PC-9 (cell line): Measurements from ENCODE around the gene MALAT1. TPM values are rescaled to one million over a fixed set of nuclear protein-coding genes. Genes with fewer than 3 reads are reported as not detected.

Source experiments
- BruUV-seq: library from RNA; stranded (reverse); fragments of 400-500 nt; replicated peaks from 2 replicates; lab custom pipeline; 2021; lab: Mats Ljungman, UMichigan
- CTCF ChIA-PET: fragments of 300-600 bp; sonication (Branson Sonifier 250); formaldehyde crosslinking; loops from one replicate; lab custom pipeline; 2022; ENCODE audit warnings: antibody characterized with exemption; lab: Charles Lee
- POLR2A ChIA-PET: fragments of 300-600 bp; sonication (Branson Sonifier 250); formaldehyde crosslinking; loops from one replicate; lab custom pipeline; 2022; ENCODE audit warnings: antibody characterized with exemption; ENCODE audit not compliant: unreplicated experiment; lab: Charles Lee
- DNase-seq, 2 experiments: peaks; one replicate each; pipeline versions ENCODE4 v3.0.0 to v3.0.0-alpha.2; 2015 to 2022; ENCODE audit warnings: mixed read lengths in 1 of 2
- H2AFZ ChIP-seq: fragments of 200-600 bp; sonication (generic); 2 replicates; pipeline ENCODE4 v1.8.1; 2017; ENCODE audit warnings: antibody characterized with exemption
- H3F3A ChIP-seq: fragments of 200-600 bp; sonication (generic); 2 replicates; pipeline ENCODE4 v1.8.1; 2017; ENCODE audit warnings: antibody characterized with exemption, mild to moderate bottlenecking, low read depth; ENCODE audit not compliant: insufficient read depth
- H3K27ac ChIP-seq: fragments of 200-600 bp; sonication (generic); 2 replicates; pipeline ENCODE4 v1.6.1; 2016; ENCODE audit warnings: mixed run types
- H3K27me3 ChIP-seq: fragments of 200-600 bp; sonication (generic); 2 replicates; pipeline ENCODE4 v1.6.1; 2016; ENCODE audit warnings: low read depth, mixed run types; ENCODE audit not compliant: insufficient read depth
- H3K36me3 ChIP-seq: fragments of 200-600 bp; sonication (generic); 2 replicates; pipeline ENCODE4 v1.6.1; 2016; ENCODE audit warnings: low read depth, mixed run types
- H3K4me1 ChIP-seq: fragments of 200-600 bp; sonication (generic); replicated peaks from 2 replicates; pipeline ENCODE4 v1.6.1; 2016; ENCODE audit warnings: mixed run types; ENCODE audit not compliant: insufficient read depth
- H3K4me2 ChIP-seq: fragments of 200-600 bp; sonication (generic); 2 replicates; pipeline ENCODE4 v1.6.1; 2017; ENCODE audit warnings: mixed run types
- H3K4me3 ChIP-seq: fragments of 200-600 bp; sonication (generic); 2 replicates; pipeline ENCODE4 v1.6.1; 2016; ENCODE audit warnings: mixed run types
- H3K79me2 ChIP-seq: fragments of 200-600 bp; sonication (generic); 2 replicates; pipeline ENCODE4 v1.6.1; 2017; ENCODE audit warnings: low read depth, mixed run types
- H3K9me2 ChIP-seq: fragments of 200-600 bp; sonication (generic); 2 replicates; pipeline ENCODE4 v1.8.1; 2017; ENCODE audit warnings: mild to moderate bottlenecking; ENCODE audit not compliant: insufficient read depth
- H3K9me3 ChIP-seq: fragments of 200-600 bp; sonication (generic); 2 replicates; pipeline ENCODE4 v1.8.1; 2016; ENCODE audit warnings: low read depth; ENCODE audit not compliant: insufficient read depth
- H4K20me1 ChIP-seq: fragments of 200-600 bp; sonication (generic); 2 replicates; pipeline ENCODE4 v1.8.1; 2017; ENCODE audit not compliant: insufficient read depth
- CTCF ChIP-seq: fragments of 200-600 bp; sonication (generic); conservative IDR thresholded peaks from 2 replicates; pipeline ENCODE4 v1.6.1; 2017; ENCODE audit warnings: mixed run types, antibody characterized with exemption, mild to moderate bottlenecking, moderate library complexity
- EZH2 ChIP-seq: fragments of 200-600 bp; sonication (generic); IDR thresholded peaks from 2 replicates; pipeline ENCODE4 v1.8.0; 2017; ENCODE audit warnings: antibody characterized with exemption, low read depth
- intact Hi-C: fragments of 100-400 bp; cut with micrococcal nuclease; formaldehyde crosslinking; loops from one replicate; pipeline ENCODE4 v1.10.0; 2022; ENCODE audit not compliant: unreplicated experiment
- total RNA-seq: library from RNA; stranded (reverse); gene quantifications from 2 replicates; pipeline ENCODE4 v1.2.3, GENCODE V29; 2021

The MALAT1 gene
- total RNA-seq, 1 experiment from 2014 or later: 6,494 TPM

- ChIA-PET POLR2A (interaction anchor here (0.5 to 2.8 kb wide), 17 partner anchors 7 to 185 kb away, joined by 3 to 34 read pairs (median 7); partner anchors contain the start of gene NEAT1), CTCF (interaction anchor here (0.5 to 1.4 kb wide), 3 partner anchors 15 to 180 kb away, joined by 3 to 6 read pairs (median 3); no protein-coding TSS in a partner anchor)
- H3K36me3 ChIP-seq: peaks cover 16% of the 10 kb centered on the region
- peak overlapping the region; percentile 99 for H3K4me2 ChIP-seq
- no peaks in the 10 kb centered on the region for H3K9me3 ChIP-seq
- TF ChIP-seq CTCF (no peak), EZH2 (no peak)
- no peaks in the 10 kb centered on the region for H3K9me2 ChIP-seq
- H3K27ac ChIP-seq: peak overlapping the region; percentile 97
- intact Hi-C loops: loop anchor here (1.0 to 10.0 kb wide), 5 partner anchors 12 to 288 kb away; partner anchors contain the start of genes AP5B1 and OVOL1
- peaks cover 22% of the 10 kb centered on the region for H4K20me1 ChIP-seq
- H3K4me3 ChIP-seq: peak overlapping the region; percentile 42; the same call in 1 of the 2 replicates
- no peak for DNase-seq
- no peaks in the 10 kb centered on the region for H3K27me3 ChIP-seq
- H3K79me2 ChIP-seq: peaks cover 44% of the 10 kb centered on the region
- peaks cover 75% of the 10 kb centered on the region for H3F3A ChIP-seq
- TSS peak; percentile 20 for BruUV-seq
- H2AFZ ChIP-seq: peak overlapping the region; percentile 63
- H3K4me1 ChIP-seq: peaks cover 47% of the 10 kb centered on the region
Observed at GRCh38 chr11:65496304-65497140, 2.3 kb upstream of the MALAT1 start.

- BruUV-seq: no TSS peak
- Histone ChIP-seq H3K27ac (peak overlapping the region; percentile 97), H4K20me1 (peaks cover 31% of the 10 kb centered on the region), H2AFZ (peak overlapping the region; percentile 79), H3K9me3 (no peaks in the 10 kb centered on the region), H3K36me3 (peaks cover 25% of the 10 kb centered on the region), H3K4me2 (peak overlapping the region; percentile 99), H3K27me3 (no peaks in the 10 kb centered on the region), H3F3A (peaks cover 75% of the 10 kb centered on the region), H3K4me1 (peaks cover 39% of the 10 kb centered on the region), H3K4me3 (peak overlapping the region; percentile 99), H3K9me2 (no peaks in the 10 kb centered on the region), H3K79me2 (peaks cover 53% of the 10 kb centered on the region)
- CTCF ChIA-PET: interaction anchor here (0.9 to 1.4 kb wide), 2 partner anchors 16 to 25 kb away, joined by 3 to 6 read pairs; no protein-coding TSS in a partner anchor
- peak; percentile 91 to 100 for DNase-seq
- POLR2A ChIA-PET: interaction anchor here (0.5 to 2.8 kb wide), 22 partner anchors 8 to 1141 kb away, joined by 3 to 34 read pairs (median 7); partner anchors contain the start of gene NEAT1
- TF ChIP-seq EZH2: no peak
- peak; percentile 13; the same call in 1 of the 2 replicates for TF ChIP-seq CTCF
- intact Hi-C loops: loop anchor here (1.0 to 10.0 kb wide), 6 partner anchors 11 to 287 kb away; partner anchors contain the start of genes AP5B1 and OVOL1
Observed at GRCh38 chr11:65497141-65498041, 1.5 kb upstream of the MALAT1 start.
